GM21723 (cell line): Measurements from ENCODE around the gene SRRM4.

Experiments used
- ATAC-seq: cut with Tn5 transposase; IDR thresholded peaks from one replicate; pipeline ENCODE4 v1.9.1; 2021; ENCODE audit warnings: mild to moderate bottlenecking, moderate library complexity; ENCODE audit not compliant: unreplicated experiment

The SRRM4 gene

GRCh38 chr12:119117936-119118335 is 136.6 kb downstream of the SRRM4 start:
- ATAC-seq: no peak

- no peak for ATAC-seq
Measured at GRCh38 chr12:119118625-119119024, 137.3 kb downstream of the SRRM4 start.

- ATAC-seq: no peak
Measured at GRCh38 chr12:119122047-119122446, 140.7 kb downstream of the SRRM4 start.

- no peak for ATAC-seq
Measured at GRCh38 chr12:119122751-119123150, 141.4 kb downstream of the SRRM4 start.

- no peak for ATAC-seq
Measured at GRCh38 chr12:119128527-119128926, 147.2 kb downstream of the SRRM4 start.

- ATAC-seq: no peak
Measured at GRCh38 chr12:119129827-119130434, 148.6 kb downstream of the SRRM4 start.

DNA sequence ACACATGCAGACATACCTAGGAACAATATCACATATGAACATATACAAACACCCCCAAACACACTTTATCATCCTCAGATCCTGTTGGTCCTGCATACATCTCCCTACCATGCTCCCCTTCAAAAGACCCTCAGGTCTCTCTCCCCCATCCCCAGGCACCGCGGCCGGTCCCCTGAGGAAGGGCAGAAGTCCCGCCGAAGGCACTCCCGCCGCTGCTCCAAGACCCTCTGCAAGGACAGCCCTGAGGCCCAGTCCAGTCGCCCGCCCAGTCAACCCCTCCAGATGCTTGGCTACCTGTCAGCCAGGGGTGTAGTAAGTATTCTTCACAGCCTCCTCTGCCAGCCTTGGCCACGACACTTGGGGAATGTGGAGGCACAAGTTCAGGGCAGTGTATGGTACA is 149.2 kb downstream of the SRRM4 start:
- ATAC-seq: no peak

GRCh38 chr12:119134284-119135072 is 153.1 kb downstream of the SRRM4 start:
- ATAC-seq: no peak

GRCh38 chr12:119136811-119137410 is 155.6 kb downstream of the SRRM4 start:
- no peak for ATAC-seq

DNA sequence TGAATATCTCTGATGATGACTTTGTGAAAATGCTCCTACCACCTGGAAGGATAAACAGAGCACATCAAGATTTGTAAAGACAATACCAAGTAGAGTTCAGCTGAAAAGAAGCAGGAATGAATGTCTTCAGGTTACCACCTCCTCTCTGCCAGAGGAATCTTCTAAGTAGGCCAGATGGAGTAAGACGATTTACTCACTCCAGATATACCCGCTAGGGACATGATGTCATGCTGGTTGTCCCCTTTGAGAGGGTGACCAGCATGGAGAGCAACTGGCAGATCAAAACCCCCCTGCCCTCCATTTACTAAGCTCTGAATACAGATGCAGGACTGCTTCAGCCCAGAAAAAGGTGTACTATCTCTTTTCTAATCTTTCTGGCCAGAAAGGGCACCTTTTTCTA is 158.1 kb downstream of the SRRM4 start:
- no peak for ATAC-seq

DNA sequence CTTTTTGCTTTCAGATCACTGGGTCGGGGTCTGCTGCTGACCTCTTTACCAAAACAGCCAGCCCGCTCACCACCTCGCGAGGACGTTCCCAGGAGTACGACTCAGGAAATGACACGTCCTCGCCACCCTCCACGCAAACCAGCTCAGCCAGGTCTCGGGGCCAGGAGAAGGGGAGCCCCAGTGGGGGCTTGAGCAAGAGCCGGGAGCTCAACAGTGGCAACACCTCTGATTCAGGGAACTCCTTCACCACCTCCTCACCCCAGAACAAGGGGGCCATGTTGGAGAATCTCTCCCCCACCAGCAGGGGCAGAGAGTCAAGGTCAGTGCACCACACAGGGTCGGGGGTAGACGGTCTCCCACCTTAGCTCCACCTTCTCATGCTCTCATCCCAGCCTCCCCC is 164.0 kb downstream of the SRRM4 start:
- no peak for ATAC-seq

- ATAC-seq: no peak
Measured at GRCh38 chr12:119147847-119148448, 166.6 kb downstream of the SRRM4 start.

GRCh38 chr12:119149270-119149669 is 167.9 kb downstream of the SRRM4 start:
- no peak for ATAC-seq

DNA sequence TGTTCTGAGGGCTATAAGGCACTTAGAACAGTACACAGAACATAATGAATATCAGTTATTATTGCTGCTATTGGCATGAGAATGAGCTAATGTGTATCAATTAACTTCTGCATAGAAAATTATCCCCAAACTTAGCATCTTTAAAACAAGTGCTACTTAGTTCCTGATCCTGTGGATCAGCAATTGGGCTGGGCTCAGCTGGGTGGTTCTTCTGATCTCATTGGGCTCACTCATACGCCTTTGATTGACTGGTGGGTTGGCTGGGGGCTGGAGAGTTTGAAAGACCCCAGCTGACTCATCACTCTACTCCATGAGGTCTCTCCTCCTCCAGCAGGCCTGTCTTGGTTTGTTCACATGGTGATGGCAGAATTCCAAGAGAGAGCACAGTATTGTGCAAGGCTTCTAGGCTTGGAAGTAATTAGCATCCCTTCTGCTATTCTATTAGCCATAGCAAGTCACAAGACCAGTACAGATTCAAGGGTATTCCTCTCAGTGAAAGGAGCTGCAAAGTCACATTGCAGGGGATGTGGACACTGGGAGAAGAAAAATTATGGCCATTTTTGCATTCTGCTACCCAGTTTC is 170.2 kb downstream of the SRRM4 start:
- no peak for ATAC-seq

- no peak for ATAC-seq
Measured at GRCh38 chr12:119153477-119154434, 172.4 kb downstream of the SRRM4 start.

DNA sequence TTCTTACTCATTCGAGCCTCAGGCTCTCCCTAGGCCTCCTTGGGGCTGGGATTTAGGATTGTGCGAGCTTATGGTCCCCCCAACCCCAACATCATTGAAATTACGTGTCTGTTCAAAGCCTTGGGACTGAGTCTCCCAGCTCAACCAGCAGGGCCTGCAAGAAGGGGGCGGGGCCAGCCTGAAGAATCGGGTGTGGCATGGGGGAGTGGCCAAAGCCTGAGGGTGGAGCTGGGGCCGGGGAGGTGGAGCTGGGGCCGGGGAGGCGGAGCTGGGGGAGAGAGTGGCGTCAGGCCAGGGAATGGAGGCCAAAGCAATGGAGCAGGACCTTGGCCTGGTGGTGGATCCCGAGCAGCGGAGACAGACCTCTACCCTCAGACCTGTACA is 173.1 kb downstream of the SRRM4 start:
- no peak for ATAC-seq

DNA sequence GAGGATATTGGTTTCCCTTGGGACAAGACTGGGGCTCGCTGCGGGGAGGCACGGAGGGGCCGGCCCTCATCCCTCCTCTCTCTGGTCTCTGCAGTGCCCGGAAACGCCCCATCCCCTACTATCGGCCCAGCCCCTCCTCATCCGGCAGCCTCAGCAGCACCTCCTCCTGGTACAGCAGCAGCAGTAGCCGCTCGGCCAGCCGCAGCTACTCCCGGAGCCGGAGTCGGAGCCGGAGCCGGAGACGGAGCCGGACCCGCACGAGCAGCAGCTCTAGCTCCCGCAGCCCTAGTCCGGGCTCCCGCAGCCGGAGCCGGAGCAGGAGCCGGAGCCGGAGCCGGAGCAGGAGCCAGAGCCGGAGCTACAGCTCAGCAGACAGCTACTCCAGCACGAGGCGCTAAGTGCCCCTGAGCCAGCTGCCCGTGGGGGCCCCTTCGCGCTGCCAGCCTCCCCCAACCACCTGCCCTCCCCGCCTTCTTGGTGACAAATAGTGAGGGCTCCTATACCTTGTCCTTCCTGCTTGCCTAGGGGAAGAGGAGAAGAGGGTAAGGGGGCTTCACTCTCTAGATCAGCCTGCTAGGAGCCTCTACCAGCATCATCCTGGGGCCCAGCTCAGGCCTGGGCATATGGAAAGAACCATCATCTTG is 175.2 kb downstream of the SRRM4 start:
- ATAC-seq: no peak

- ATAC-seq: no peak
Measured at GRCh38 chr12:119157528-119157927, 176.2 kb downstream of the SRRM4 start.

GRCh38 chr12:119157978-119158377 is 176.6 kb downstream of the SRRM4 start:
- no peak for ATAC-seq

DNA sequence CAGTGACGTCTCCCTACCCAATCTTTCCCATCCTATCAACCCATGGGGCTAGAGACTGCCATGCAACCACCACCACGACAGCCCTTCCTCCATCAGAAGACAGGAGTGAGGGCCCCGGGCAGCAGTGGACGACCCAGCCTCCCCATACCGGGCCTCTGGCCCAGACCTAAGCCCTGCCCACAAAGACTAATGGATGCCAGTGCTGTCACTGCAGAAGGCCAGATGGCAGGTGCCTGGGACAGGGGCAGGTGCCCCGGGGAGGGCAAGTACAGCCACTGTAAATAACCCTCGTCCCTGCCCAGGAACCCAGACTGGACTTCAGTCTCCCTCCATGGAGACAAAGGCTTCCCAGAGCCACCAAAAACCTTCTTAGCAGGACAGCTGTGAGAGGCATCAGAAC is 177.1 kb downstream of the SRRM4 start:
- no peak for ATAC-seq
